Frontal cortex (tissue), 4 donors: ENCODE measurements around the gene C2orf49. TPM values are rescaled to one million over a fixed set of nuclear protein-coding genes. Genes with fewer than 3 reads are reported as not detected.

Experiments
- DNase-seq, 2 donors: peaks; one replicate each; pipeline ENCODE4 v3.0.0; 2012; ENCODE audit warnings: low spot score in 2 of 2
- FAIRE-seq: peaks from 2 replicates; lab custom pipeline; 2012; peaks lifted over from hg19 to GRCh38; lab: Jason Lieb, UNC
- total RNA-seq: library from RNA; depleted of rRNA; stranded (reverse); fragments of >200 nt; gene quantifications from one replicate; pipeline ENCODE4 v1.2.3, GENCODE V29; 2014
- donor health status: control.
- donor health status: control.
- donor health status: control.

Gene C2orf49
- total RNA-seq, 1 donor from 2014 or later = 29.8 TPM

GRCh38 chr2:105357122-105357521 lies 19.8 kb downstream of the C2orf49 start:
- no peak for DNase-seq
- no peak for FAIRE-seq

- FAIRE-seq (no peak), DNase-seq (no peak)
Measured at GRCh38 chr2:105358593-105358992, 21.3 kb downstream of the C2orf49 start.

DNA sequence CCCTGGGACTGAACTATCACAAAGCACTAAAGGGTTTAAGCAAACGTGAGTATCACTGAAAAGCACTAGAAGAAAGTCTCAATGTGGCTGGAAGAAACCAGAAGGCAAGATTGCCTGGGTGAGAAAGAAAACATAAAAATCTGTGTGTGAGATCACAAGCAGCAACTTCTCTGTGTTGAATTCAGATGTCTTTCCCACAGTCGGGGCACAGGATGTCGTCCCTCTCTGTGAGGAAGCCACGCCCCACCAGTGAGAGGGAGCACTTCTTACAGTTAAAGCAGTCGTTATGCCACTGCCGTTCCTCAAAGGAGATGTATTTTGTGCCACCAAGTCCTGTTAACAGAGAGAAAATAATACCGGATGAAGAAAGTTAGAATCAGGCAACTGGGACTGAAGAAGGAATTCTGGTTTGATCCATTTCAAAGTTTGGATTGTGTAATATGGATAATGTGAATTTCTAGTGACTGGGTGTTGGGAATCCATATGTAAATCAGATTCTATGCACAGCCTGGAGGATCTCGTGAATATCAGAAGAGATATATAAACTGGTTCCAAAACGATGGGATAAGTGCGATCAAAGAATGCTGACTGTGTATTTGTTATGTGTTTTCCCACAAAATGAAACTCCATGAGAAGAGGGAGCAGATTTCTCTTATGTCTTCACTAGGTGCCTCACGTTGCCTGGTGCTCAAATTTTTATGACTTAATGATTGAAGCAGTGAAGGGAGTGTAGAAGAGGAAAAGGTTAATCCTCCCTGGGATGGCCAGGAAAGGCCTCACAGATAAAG lies 24.0 kb downstream of the C2orf49 start:
- no peak for DNase-seq
- FAIRE-seq = no peak

GRCh38 chr2:105362862-105363591 lies 25.7 kb downstream of the C2orf49 start:
- DNase-seq (no peak), FAIRE-seq (no peak)

DNA sequence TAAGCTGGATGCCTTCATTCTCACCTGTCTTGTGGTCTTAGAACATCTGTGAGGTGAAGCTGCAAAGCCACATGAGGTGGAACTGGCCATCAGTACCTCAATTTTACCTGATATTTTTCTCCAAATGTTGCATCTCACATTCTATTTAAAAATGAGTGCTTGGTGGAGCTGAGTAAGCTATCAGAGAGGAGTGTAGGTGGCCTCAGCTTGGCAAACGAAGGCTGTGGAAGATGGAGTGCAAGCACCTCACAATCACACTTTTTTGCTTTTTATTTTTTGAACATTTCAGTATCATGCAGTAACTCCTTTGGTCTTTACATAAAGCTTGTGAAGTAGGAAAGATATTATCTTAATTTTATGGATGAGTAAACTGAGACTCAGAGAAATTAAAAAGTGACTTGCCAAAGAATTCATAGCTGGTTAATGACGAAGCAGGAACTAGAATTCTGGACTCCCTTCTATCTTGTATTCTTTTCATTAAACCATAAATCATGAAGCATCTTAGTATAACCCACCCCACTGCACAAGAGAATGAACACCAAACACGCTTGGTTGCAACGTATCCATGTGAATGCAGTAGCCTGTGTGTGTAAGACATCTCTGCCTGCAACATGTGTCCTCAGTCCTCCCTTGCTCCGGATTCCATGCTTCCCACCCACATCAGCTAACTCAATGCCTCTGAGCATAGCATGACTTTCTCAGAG lies 27.2 kb downstream of the C2orf49 start:
- FAIRE-seq (no peak), DNase-seq (no peak)

DNA sequence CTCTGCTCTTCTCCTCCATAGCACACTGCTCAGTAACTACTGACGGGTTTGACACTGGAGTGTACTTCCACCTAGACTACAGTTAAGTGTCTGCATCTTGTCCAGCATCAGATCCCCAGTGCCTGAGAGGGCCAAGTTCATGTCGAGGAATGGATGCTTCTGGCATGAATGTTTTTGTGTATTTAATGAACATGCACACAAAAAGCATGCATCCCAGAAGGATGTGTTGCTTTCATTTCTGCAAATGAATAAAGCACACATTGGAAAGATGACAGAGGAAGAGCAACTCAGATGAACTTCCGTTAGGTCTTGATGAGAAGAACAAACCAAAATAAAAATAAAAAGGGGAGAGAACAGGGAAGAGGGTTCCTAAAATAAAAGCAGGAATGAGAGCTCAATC lies 27.9 kb downstream of the C2orf49 start:
- no peak for DNase-seq
- FAIRE-seq = no peak

DNA sequence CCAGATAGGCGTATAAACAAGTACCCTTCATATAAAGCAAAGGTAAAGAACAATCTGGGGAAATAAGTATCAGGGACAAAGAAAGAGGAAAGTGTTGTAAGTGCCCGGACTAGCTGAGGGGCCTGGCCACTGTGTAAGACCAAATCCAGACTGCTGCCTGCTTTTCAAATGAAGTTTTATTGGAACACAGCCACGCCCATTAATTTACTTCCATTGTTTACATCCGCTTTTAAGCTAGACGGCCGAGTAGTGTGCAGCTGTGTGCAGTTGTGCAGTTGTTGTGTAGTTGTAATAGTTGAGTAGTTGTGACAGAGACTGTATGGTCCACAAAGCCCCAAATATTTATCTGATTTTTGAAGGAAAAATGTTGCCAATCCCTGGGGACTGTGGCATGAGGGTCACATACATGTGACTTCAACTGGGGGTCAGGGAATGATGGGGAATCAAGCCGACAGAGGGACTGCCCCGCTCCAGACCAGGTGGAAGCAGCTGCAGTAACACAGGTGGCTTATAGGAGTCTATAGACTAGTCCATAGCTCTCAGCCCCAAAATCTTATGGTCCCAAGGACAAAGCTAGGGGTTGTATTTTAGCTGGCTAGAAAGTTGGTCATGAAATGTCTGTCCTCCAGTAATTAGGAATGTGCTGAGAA lies 31.5 kb downstream of the C2orf49 start:
- FAIRE-seq (no peak), DNase-seq (no peak)

DNA sequence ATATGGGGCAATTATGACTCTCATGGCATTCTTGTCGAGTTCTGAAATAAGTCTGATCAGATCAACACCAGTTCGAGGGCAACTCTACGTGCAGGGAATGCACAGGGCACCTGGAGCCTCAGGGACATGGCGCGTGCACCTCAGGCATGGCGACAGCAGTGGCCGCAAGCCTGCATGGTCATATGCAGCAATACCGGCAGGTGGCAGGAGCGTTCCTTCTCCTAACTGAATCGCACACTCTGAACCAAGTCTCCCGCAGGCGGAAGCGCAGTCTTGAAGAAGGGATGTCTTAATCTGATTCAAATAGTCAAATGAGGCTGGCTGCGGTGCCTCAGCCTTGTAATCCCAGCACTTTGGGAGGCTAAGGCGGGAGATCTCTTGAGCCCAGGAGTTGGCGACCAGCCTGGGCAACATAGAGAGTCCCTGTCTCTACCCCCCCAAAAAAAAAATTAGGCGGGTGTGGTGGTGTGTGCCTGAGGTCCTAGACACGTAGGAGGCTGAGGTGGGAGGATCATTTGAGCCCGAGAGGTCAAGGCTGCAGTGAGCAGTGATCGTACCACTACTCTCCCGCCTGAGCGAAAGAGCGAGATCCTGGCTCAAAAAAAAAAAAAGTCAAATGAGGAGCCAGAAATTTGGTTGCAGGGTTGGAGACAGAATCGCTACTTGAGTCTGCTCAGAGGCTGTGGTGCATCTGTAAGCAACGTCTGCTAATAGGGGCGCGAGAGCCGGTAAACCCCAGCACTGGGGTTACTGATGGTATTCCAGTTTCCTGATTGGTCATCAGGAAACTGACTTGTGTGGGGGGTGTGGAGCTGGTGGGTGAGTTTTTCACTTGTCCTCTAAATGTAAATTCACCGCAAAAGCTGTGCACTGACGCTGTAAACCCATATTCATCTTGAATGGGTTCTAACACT lies 32.7 kb downstream of the C2orf49 start:
- DNase-seq (peak; percentile 24 to 61), FAIRE-seq (no peak)

DNA sequence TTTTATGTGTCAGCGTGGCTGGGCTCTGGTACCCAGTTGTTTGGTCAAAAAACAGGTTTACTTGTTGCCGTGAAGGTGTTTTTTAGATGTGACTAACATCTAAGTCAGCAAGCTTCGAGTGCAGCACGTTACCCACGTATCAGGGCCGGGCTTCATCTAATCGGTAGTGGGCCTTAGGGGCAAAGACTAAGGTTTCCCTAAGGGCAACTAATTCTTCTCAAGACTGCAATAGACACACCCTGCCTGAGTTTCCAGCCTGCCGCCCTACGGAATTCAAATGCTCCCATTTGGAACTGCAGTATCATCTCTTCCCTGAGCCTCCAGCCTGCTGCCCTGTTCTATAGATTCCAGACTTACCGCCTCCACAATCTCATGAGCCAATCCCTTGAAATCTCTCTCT lies 33.8 kb downstream of the C2orf49 start:
- FAIRE-seq (no peak), DNase-seq (no peak)

DNA sequence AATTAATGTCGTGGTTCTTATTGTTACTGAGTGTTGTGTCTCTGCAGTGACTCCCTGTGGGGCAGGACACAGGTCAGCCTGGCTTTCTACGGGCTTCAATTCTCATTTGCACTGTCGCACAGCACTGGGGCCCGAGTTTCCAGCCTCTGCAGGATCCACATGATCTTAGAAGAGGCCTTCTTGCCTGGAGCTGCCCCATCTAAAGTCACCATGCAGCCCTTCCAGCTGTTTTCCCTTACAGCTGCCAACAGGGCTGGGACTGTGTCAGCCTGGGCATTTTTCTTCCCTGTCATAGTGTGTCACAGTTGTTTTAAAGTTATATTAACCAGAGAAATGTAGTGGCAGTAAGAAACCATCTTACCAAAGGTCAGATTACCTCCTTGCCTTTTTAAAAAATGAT lies 34.5 kb downstream of the C2orf49 start:
- no peak for DNase-seq
- no peak for FAIRE-seq

GRCh38 chr2:105373344-105373781 lies 36.0 kb downstream of the C2orf49 start:
- no peak for FAIRE-seq
- no peak for DNase-seq

GRCh38 chr2:105373895-105374401 lies 36.6 kb downstream of the C2orf49 start:
- FAIRE-seq (no peak), DNase-seq (no peak)

DNA sequence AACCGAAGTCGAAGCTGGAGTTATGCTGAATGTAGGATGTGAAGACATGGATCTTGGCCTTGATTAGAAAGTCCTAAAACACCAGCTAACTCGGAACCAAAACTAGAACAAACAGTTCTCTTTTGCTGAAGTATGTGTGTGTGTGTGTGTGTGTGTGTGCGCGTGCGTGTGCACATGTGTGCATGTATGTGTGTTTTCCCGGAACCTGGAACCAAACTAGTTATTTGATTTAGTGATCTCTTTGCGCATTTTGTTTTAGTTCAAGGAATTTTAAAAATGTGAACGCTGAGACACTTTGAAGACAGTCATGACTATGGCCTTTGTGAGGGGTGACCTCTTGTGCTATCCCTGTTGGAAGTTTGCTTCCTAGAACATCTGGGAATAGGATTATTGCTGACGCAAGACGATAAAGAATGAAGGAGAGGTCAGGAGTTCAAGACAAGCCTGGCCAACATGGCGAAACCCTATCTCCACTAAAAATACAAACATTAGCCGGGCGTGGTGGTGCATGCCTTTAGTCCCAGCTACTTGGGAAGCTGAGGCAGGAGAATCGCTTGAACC lies 37.7 kb downstream of the C2orf49 start:
- no peak for FAIRE-seq
- DNase-seq = no peak

- no peak for FAIRE-seq
- no peak for DNase-seq
Measured at GRCh38 chr2:105376010-105376409, 38.7 kb downstream of the C2orf49 start.

- DNase-seq (no peak), FAIRE-seq (no peak)
Measured at GRCh38 chr2:105376789-105377240, 39.5 kb downstream of the C2orf49 start.

DNA sequence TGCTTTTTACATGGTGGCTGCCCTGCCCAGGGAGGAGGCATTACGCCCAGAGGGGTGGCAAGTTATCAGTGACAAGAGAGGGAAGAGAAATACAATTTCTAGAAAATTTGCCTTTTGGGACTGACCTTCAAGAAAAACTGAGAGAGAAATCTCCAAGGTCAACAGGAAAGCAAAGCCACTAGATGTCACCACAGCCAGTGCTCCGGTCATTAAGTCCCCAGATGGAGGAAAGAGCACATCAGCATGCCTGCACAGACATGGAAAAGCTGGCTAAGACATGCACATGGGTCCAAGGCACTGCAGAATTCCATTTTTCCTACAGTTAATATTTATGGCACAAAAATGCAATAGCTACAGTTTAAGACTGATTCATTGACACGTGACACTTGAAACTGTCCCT lies 40.5 kb downstream of the C2orf49 start:
- DNase-seq (no peak), FAIRE-seq (no peak)

- FAIRE-seq (no peak), DNase-seq (no peak)
Measured at GRCh38 chr2:105378276-105378840, 41.0 kb downstream of the C2orf49 start.

GRCh38 chr2:105378921-105379383 lies 41.6 kb downstream of the C2orf49 start:
- DNase-seq (no peak), FAIRE-seq (no peak)
